Activated CD4-positive, alpha-beta T cell treated with anti-CD3 and anti-CD28 coated beads, Interleukin-2, amount 50 U/mL, for 16 hours (primary cell): Measurements from ENCODE around the gene TVP23A.
"Not testable (repeated sequence)": the region's sequence is repeated elsewhere in the genome, so short reads cannot be mapped to it uniquely, and the experiment has no call there.

ENCODE experiments used
- DNase-seq: peaks from one replicate; pipeline ENCODE4 v3.0.0-alpha.2; 2020

The TVP23A gene

GRCh38 chr16:10791048-10791447 lies 27.5 kb downstream of the TVP23A start:
- no peak for DNase-seq

GRCh38 chr16:10788630-10789029 lies 30.0 kb downstream of the TVP23A start:
- DNase-seq, result not testable (repeated sequence)

- no peak for DNase-seq
Observed at GRCh38 chr16:10787304-10787703, 31.3 kb downstream of the TVP23A start.

GRCh38 chr16:10782628-10783027 lies 36.0 kb downstream of the TVP23A start:
- DNase-seq, result no peak

GRCh38 chr16:10780628-10781027 lies 38.0 kb downstream of the TVP23A start:
- no peak for DNase-seq

GRCh38 chr16:10779908-10780307 lies 38.7 kb downstream of the TVP23A start:
- not testable (repeated sequence) for DNase-seq

- DNase-seq, result no peak
Observed at GRCh38 chr16:10777356-10777755, 41.2 kb downstream of the TVP23A start.

GRCh38 chr16:10776923-10777322 lies 41.7 kb downstream of the TVP23A start:
- DNase-seq, result not testable (repeated sequence)

GRCh38 chr16:10776280-10776679 lies 42.3 kb downstream of the TVP23A start:
- DNase-seq, result peak; percentile 39

GRCh38 chr16:10770907-10771306 lies 47.7 kb downstream of the TVP23A start:
- DNase-seq, result no peak

- DNase-seq, result no peak
Observed at GRCh38 chr16:10769381-10769780, 49.2 kb downstream of the TVP23A start.

GRCh38 chr16:10767127-10767526 lies 51.5 kb downstream of the TVP23A start:
- DNase-seq, result no peak

GRCh38 chr16:10765772-10766171 lies 52.8 kb downstream of the TVP23A start:
- no peak for DNase-seq

GRCh38 chr16:10763456-10763855 lies 55.1 kb downstream of the TVP23A start:
- DNase-seq, result no peak

- no peak for DNase-seq
Observed at GRCh38 chr16:10762336-10763016, 56.1 kb downstream of the TVP23A start.

GRCh38 chr16:10761373-10761772 lies 57.2 kb downstream of the TVP23A start:
- DNase-seq, result no peak

- DNase-seq, result no peak
Observed at GRCh38 chr16:10760858-10761257, 57.7 kb downstream of the TVP23A start.

- DNase-seq, result no peak
Observed at GRCh38 chr16:10756574-10756973, 62.0 kb downstream of the TVP23A start.

- peak; percentile 47 for DNase-seq
Observed at GRCh38 chr16:10754941-10755340, 63.7 kb downstream of the TVP23A start.

- DNase-seq, result no peak
Observed at GRCh38 chr16:10753670-10754069, 64.9 kb downstream of the TVP23A start.

GRCh38 chr16:10752843-10753523 lies 65.6 kb downstream of the TVP23A start:
- DNase-seq, result no peak

GRCh38 chr16:10751291-10751697 lies 67.3 kb downstream of the TVP23A start:
- peak; percentile 74 for DNase-seq

- no peak for DNase-seq
Observed at GRCh38 chr16:10750793-10751192, 67.8 kb downstream of the TVP23A start.

- no peak for DNase-seq
Observed at GRCh38 chr16:10745841-10746240, 72.8 kb downstream of the TVP23A start.
